ENCODE measurements around the gene CEP170. TPM values are rescaled to one million over a fixed set of nuclear protein-coding genes. Genes with fewer than 3 reads are reported as not detected.

CEP170 gene
- total RNA-seq (2014; rRNA removed; shearing (Covaris generic)): 33.6 and 36.5 TPM in 2 replicates

GRCh38 chr1:243254927-243255790 lies at the start of gene CEP170:
CEP170 (minus strand) TSS chr1:243255281; CDS start chr1:243225280, 30,001 bp downstream.
- DNase-seq (ENCODE audit: low spot score): peak; percentile 98
- in situ Hi-C loops (cut with HindIII; ENCODE audit: low sequenced_read_pairs): no loop called here

- DNase-seq (ENCODE audit: low spot score): no peak
- in situ Hi-C loops (cut with HindIII; ENCODE audit: low sequenced_read_pairs): no loop called here
Measured at GRCh38 chr1:243301059-243301458, 46.0 kb upstream of the CEP170 start.

GRCh38 chr1:243299069-243299468 lies 44.0 kb upstream of the CEP170 start:
- in situ Hi-C loops (cut with HindIII; ENCODE audit: low sequenced_read_pairs): no loop called here
- no peak for DNase-seq (ENCODE audit: low spot score)

- in situ Hi-C loops (cut with HindIII; ENCODE audit: low sequenced_read_pairs): no loop called here
- no peak for DNase-seq (ENCODE audit: low spot score)
Measured at GRCh38 chr1:243294723-243295121, 39.6 kb upstream of the CEP170 start.

GRCh38 chr1:243293941-243294722 lies 39.1 kb upstream of the CEP170 start:
- no peak for DNase-seq (ENCODE audit: low spot score)
- in situ Hi-C loops (cut with HindIII; ENCODE audit: low sequenced_read_pairs): no loop called here

GRCh38 chr1:243292117-243292516 lies 37.0 kb upstream of the CEP170 start:
- in situ Hi-C loops (cut with HindIII; ENCODE audit: low sequenced_read_pairs): no loop called here
- DNase-seq (ENCODE audit: low spot score): no peak

GRCh38 chr1:243291292-243291691 lies 36.2 kb upstream of the CEP170 start:
- in situ Hi-C loops (cut with HindIII; ENCODE audit: low sequenced_read_pairs): no loop called here
- DNase-seq (ENCODE audit: low spot score): no peak

GRCh38 chr1:243288062-243288461 lies 33.0 kb upstream of the CEP170 start:
- in situ Hi-C loops (cut with HindIII; ENCODE audit: low sequenced_read_pairs): no loop called here
- no peak for DNase-seq (ENCODE audit: low spot score)

- in situ Hi-C loops (cut with HindIII; ENCODE audit: low sequenced_read_pairs): no loop called here
- no peak for DNase-seq (ENCODE audit: low spot score)
Measured at GRCh38 chr1:243287652-243288051, 32.6 kb upstream of the CEP170 start.

GRCh38 chr1:243287123-243287460 lies 32.0 kb upstream of the CEP170 start:
- in situ Hi-C loops (cut with HindIII; ENCODE audit: low sequenced_read_pairs): no loop called here
- no peak for DNase-seq (ENCODE audit: low spot score)

GRCh38 chr1:243286409-243287122 lies 31.5 kb upstream of the CEP170 start:
- in situ Hi-C loops (cut with HindIII; ENCODE audit: low sequenced_read_pairs): no loop called here
- DNase-seq (ENCODE audit: low spot score): no peak

GRCh38 chr1:243281672-243282071 lies 26.6 kb upstream of the CEP170 start:
- no peak for DNase-seq (ENCODE audit: low spot score)
- in situ Hi-C loops (cut with HindIII; ENCODE audit: low sequenced_read_pairs): no loop called here

- no peak for DNase-seq (ENCODE audit: low spot score)
- in situ Hi-C loops (cut with HindIII; ENCODE audit: low sequenced_read_pairs): no loop called here
Measured at GRCh38 chr1:243280571-243281129, 25.6 kb upstream of the CEP170 start.

- no peak for DNase-seq (ENCODE audit: low spot score)
- in situ Hi-C loops (cut with HindIII; ENCODE audit: low sequenced_read_pairs): no loop called here
Measured at GRCh38 chr1:243275316-243275715, 20.2 kb upstream of the CEP170 start.

- in situ Hi-C loops (cut with HindIII; ENCODE audit: low sequenced_read_pairs): no loop called here
- no peak for DNase-seq (ENCODE audit: low spot score)
Measured at GRCh38 chr1:243273945-243274344, 18.9 kb upstream of the CEP170 start.

- DNase-seq (ENCODE audit: low spot score): no peak
- in situ Hi-C loops (cut with HindIII; ENCODE audit: low sequenced_read_pairs): no loop called here
Measured at GRCh38 chr1:243273506-243273905, 18.4 kb upstream of the CEP170 start.

- DNase-seq (ENCODE audit: low spot score): no peak
- in situ Hi-C loops (cut with HindIII; ENCODE audit: low sequenced_read_pairs): no loop called here
Measured at GRCh38 chr1:243272401-243272800, 17.3 kb upstream of the CEP170 start.

GRCh38 chr1:243271996-243272395 lies 16.9 kb upstream of the CEP170 start:
- in situ Hi-C loops (cut with HindIII; ENCODE audit: low sequenced_read_pairs): no loop called here
- no peak for DNase-seq (ENCODE audit: low spot score)

- no peak for DNase-seq (ENCODE audit: low spot score)
- in situ Hi-C loops (cut with HindIII; ENCODE audit: low sequenced_read_pairs): no loop called here
Measured at GRCh38 chr1:243270097-243270864, 15.2 kb upstream of the CEP170 start.
